Cerebellar nuclear complex (tissue), 1 donor: ENCODE measurements around the gene SHBG.
"Not testable (repeated sequence)": the region's sequence is repeated elsewhere in the genome, so short reads cannot be mapped to it uniquely, and the experiment has no call there.

ENCODE experiments used
- DNase-seq, 2 experiments: peaks; one replicate each; lab custom pipeline; 2025; lab: John Stamatoyannopoulos, UW

The SHBG gene, protein sequence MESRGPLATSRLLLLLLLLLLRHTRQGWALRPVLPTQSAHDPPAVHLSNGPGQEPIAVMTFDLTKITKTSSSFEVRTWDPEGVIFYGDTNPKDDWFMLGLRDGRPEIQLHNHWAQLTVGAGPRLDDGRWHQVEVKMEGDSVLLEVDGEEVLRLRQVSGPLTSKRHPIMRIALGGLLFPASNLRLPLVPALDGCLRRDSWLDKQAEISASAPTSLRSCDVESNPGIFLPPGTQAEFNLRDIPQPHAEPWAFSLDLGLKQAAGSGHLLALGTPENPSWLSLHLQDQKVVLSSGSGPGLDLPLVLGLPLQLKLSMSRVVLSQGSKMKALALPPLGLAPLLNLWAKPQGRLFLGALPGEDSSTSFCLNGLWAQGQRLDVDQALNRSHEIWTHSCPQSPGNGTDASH

DNA sequence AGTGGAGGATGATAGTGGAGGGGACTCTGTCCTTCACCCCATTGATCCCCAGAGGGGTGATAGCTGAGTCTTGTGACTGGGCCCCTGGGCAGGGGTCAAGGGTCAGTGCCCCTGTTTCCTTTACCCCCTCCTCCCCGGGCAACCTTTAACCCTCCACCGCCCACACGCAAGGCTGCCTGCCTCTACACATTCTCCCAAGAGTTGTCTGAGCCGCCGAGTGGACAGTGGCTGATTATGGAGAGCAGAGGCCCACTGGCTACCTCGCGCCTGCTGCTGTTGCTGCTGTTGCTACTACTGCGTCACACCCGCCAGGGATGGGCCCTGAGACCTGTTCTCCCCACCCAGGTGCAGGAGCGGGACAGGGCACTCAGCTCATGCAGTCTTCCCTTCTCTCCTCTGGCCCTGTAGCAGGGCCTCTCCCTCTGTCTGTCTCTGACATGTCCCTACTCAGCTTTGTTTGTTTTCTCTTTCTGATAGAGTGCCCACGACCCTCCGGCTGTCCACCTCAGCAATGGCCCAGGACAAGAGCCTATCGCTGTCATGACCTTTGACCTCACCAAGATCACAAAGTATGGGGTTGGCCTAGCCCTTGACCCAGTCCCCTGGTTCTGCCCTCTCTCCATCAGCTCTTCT lies at the start of gene SHBG:
TSS of gene SHBG (plus strand) at position 197 of the 633 bp plus-strand sequence. CDS start at position 235, 38 bp downstream.
- no peak for DNase-seq

DNA sequence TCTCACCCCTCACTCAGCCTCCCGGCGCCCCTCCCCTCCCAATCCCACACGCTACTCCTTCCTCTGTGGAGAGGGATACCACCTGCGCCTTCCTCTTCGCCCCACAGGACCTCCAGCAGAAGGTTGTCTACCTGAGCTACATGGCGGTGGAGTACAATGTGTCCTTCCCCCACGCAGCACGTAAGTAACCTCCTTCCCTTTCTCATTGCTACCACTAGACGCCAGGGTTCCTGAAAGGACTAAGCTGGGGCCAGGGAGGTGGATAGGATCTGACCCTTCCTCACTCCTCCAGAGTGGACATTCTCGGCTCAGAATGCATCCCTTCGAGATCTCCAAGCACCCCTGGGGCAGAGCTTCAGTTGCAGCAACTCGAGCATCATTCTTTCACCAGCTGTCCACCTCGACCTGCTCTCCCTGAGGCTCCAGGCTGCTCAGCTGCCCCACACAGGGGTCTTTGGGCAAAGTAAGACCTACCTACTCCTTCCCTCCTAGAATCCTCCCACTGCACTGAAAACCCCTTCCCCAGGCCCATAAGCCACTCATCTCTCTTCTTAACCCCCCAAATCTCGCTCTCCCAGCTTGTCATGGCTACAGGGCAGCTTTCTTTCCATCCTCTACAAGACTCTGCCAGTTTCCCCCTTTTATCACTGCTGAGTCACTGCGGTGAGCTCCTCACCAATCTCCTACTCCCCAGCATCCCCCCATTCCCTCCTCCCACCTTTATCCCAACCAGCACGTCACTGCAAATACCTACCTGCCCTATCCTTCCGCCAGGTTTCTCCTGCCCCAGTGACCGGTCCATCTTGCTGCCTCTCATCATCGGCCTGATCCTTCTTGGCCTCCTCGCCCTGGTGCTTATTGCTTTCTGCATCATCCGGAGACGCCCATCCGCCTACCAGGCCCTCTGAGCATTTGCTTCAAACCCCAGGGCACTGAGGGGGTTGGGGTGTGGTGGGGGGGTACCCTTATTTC lies 49.0 kb upstream of the SHBG start:
- DNase-seq, result no peak

DNA sequence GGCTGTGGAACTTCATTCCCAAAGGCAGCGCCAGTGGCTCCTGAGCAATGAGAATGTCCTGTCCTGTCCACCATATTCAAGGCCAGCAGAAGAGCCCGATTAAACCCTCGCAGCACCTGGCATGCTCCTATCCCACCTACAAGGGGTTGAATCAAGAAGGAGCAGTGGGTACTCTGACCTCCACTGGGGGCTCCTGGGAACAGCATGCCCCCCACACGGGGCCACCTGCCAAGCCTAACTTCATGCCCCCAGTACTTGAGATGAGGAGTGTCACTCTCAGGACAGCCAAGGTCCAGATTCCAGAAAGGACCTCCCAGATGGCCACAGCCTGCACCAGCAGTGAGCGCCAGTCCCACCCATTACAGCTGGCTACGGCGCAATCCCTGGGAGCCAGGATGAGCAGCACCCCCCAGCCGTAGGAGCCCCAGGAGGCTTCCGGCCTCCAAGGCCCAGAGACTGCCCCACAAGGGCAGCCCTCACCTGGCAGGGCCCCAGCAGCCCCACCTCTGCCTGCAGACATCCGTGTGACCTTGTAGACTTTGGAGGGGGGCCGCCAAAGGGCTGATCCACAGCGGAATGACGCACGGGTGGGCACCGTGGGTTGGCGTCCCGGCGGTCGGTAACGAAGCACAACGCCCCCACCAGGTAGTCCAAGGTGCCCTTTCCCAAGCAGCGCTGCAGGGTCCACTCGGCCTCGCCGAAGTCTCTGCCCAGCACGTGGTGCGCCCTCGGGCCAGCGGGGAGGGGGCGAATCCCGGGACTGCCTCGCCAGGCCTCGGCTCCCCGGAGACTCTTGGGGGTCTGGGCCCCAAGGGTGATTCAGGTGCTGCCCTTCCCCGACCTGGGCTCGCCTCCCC lies 47.3 kb upstream of the SHBG start:
- no peak for DNase-seq

DNA sequence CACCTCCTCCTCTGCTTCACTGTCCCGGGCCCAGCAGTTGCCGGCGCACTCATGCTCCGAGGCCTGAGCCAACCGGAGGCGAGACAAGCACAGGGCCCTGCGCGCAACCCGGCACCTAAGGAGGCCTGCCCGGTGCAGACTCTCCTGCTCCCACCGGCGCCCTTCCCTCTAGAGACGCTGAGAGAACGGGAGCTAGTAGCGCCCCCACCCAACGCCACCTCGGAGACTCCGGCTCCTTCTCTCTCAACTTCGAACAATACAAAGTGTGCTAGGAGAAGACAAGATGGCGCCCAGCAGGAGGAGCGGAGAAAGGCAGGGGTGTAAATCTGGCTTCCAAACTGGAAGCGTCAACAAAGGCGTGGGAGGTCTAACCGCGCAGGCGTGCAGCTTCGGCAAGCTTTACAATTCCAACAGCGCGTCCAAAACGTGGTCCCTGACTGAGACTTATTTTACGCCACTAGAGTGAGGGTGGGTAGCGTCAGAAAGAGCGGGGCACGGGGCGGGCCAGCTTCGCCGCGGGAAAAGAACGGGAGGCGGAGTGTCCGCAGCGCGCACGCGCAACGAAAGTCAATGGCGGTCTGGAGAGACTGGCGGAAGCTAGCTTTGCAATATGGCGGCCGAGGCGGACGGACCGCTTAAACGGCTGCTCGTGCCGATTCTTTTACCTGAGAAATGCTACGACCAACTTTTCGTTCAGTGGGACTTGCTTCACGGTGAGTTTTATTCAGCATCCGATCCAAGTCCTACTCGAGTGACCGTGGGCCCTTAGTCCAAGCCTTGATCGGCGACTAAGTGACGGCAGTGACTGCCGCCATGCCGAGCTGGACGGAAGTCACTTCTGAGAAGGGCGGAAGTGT lies 46.5 kb upstream of the SHBG start, which contains the start of gene MPDU1:
TSS of gene MPDU1 (plus strand) at position 600 of the 857 bp plus-strand sequence. CDS start at position 611, 11 bp downstream.
- DNase-seq, result peak; percentile 57 to 86

DNA sequence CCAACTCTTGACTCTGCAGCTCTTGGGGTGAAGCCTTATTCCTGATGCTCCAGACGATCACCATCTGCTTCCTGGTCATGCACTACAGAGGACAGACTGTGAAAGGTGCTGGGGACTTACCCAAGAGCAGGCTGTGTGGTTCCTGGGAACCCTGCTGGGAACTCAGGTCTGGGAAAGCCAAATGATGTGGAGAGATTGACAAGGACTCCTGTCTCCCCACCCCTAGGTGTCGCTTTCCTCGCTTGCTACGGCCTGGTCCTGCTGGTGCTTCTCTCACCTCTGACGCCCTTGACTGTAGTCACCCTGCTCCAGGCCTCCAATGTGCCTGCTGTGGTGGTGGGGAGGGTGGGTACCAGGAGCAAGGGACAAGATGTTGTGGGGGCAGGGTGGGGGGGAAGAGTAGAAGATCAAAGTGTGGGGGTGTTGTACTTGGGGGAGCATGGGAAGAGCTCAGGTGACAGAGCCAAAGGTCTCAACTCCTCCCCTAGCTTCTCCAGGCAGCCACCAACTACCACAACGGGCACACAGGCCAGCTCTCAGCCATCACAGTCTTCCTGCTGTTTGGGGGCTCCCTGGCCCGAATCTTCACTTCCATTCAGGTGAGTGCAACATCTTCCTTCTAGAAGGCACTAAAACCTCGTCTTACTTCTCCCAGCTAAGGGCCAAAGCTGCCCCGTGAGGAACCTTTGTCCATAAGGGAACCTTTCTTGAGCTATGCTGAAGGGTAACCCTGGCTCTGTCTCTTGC lies 43.1 kb upstream of the SHBG start:
- DNase-seq, result no peak

DNA sequence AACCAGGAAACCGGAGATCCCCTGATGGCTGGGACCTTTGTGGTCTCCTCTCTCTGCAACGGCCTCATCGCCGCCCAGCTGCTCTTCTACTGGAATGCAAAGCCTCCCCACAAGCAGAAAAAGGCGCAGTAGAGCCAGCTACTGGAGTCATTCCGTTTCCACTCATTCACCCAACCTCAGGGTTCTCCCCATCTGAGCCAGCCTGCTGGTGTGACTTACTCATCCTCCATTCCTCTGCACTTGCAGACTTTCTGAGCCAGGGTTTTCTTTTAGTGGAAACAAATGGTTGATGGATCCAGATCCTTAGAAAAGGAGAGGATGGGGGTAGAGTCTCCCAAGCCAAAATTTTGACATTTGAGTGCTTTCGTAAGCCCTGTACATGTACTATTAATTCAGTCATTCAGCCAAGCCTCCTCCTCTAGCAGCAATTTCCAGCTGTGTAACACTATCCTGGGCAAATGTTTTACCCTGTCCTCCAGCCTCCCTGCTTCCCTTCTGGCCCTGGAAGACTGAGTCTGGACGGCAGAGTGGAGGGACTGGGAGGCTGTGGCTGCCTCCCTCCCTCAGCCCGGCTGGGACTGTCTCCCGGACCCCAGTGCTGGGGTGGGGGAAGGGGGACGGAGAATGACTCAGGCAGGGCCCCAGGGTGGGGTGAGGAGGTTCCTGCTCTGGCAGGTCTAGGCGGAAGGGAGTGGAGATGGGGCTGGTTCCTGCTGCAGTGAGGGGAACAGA lies 42.3 kb upstream of the SHBG start:
- DNase-seq, result no peak

DNA sequence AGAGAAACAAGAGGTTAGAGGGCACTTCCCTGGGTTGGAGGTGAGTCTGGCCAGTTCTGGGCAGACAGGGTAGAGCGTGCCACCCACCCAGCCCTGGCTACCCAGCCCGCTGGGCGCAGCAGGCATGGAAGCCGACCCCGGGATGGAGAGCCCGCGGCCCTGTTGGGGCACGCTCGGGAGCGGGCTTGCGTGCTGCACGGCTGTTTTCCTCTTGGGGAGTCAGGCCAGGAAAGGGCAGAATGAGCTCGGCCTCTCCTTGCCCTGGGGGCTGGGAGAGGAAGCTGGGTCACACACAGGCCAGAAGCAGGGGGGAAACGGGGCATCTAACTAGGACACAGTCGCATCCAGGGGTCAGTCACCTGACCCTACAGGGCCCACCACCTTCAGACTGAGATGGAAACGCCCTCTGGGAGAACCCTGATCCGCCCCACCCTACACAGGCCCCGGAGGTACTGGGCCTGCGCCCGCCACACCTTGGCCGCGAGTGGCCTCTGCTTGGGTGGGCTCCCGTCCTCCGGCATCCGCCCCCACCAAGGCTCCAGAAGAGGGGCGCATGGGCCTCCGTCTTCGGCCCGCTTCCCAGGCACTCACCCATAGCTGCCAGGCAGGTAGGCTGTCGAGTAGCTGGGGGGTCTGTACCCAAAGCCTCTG lies 41.3 kb upstream of the SHBG start:
- DNase-seq, result no peak

DNA sequence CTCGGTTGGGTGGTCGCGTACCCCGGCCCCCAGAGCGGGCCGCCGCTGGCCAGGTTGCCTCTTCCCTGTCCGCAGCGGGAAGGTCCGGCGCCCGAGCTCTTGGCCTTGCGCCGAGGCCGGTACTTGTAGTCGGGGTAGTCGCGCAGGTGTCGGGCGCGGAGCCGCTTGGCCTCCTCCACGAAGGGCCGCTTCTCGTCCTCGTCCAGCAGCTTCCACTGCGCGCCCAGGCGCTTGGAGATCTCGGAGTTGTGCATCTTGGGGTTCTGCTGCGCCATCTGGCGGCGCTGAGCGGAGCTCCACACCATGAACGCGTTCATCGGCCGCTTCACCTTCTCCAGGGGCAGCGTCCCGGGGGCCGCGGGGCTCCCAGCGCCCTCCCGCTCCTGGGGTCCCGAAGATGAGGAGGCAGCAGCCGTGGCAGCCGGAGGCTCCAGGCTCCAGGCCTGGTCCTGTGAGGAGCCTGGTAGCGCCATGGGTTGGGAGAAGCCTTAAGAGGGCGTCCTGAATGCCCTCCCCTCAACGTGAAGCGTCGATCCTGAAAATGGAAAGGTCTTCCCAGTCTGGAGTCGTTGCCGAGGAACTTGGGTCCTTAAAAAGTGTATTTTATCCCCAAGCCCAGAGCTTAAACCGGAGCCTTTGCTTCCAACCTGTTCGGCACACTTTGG lies 40.6 kb upstream of the SHBG start:
- DNase-seq, result peak; percentile 12 to 67

DNA sequence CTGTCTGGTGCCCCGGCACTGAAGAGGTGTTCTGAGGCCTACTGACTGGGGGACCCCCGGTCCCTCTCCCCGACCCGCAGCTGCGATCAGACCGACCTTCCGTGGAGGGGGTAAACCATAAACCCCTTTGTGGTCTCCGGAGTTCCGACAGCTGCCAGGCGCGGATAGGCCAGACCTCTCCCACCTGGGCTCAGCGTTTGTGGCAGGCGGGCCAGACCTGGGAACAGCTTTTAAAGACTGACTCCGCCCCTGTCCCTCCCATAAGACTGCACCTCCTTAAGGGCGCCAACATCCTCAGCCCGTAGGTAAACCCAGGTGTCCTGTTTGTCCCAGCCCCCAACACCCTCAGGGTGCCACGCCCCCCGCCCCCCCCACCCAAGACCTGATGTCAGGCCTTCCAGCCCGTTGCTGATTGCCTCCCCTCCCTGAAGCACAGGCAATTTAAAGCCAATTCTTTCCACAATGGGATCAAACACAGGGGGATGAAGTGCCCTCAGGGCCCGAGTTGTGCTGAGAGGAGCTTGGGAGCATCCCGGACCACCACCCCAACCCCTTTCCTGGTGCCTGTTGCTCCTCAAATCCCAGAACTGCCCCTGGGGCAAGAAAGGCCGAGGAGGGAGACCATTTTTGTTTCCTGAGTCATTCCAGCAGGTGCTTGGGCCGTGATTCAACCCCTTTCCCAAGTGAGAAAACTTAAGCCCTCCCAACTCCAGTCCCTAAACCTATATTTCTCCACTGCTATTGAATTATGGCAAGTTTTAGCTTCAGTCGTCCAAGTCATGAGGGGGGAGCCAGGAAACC lies 39.8 kb upstream of the SHBG start, which contains the start of gene SOX15:
TSS of gene SOX15 (minus strand) at position 204 of the 801 bp plus-strand sequence. CDS start 418 bp downstream, outside the sequence.
- DNase-seq, result no peak

DNA sequence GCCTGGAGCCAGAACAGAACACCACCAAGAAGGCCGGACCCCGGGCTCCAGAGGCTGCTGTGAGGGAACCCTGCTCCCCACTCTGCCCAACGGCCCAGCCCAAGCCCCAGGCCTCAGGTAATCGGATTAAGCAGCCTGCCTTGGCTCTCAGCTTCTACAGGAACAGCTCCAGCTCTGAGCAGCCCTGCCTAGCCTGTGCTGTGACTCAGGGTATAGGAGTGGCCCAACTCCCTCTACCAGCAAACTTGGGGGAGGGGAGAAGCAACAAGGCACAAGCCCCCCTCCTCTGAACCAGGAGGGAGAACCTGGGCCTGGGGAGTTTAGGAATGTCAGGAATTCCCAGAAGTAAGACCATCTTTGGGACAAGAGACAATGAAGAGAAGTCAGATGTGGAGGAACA lies 39.2 kb upstream of the SHBG start:
- DNase-seq, result no peak

DNA sequence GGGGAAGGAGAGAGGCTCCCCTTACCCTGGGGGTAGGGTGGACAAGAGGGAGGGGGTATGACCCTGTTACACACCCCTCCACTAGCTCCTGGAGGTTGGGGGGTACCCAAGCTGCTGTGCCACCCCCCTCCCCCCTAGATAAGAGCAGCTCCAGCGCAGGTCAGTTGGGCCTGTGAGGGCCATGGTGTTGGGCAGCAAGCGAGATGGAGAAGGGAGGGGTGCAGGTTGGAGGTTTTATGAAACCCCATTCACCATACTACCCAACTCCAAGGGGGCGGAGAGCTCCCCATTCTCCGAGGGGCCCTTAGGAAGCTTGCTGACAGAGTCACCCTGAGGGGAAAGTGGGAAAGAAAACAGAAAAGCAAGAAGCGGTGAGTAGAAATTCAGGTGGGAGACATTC lies 38.3 kb upstream of the SHBG start:
- DNase-seq, result no peak

DNA sequence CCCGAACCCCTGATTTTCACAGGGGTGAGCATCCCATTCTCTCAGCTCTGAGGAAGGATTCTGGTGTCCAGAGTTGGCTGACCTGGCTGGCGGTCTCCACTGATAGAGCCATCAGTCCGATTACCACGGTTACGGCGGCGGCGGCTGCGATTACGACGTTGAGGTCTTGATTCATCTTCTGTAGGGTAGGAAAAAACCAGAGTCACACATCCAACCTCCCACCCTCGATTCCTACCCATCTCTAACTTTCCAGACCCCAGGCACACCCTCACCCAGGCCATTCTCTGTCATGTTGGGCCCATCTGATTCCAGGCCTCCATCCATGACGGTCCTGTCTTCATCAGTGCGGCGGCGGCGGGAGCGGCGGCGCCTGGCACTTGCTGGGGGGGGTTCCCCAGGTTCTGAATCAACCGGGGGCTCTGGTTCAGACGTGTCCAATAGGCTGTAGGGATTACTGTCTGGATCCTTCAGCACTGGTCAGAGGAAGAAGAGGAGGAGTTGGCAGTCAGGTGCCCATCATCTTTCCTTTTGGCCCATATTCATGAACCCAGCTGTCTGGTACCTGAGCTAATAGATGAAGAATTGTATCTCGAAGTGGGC lies 37.4 kb upstream of the SHBG start:
- no peak for DNase-seq

DNA sequence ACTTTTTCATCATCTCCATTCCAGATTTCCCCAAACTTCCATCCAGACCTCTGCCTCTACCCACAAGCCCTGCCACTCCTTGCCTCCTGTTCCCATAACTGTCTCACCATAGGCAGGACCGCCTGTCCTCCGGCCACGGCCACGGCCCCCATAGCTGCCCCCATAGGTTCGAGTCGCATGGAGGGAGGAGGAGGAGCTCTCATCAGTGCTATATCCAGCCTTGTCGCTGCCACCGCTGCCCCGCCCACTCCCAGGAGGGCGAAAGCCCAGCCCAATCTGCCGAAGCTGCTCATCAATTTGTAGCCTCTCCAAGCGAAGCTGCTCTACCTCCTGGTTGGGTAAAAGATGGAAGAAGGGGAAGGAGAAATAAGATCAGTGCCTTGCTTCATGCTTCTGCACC lies 36.6 kb upstream of the SHBG start:
- DNase-seq, result no peak

DNA sequence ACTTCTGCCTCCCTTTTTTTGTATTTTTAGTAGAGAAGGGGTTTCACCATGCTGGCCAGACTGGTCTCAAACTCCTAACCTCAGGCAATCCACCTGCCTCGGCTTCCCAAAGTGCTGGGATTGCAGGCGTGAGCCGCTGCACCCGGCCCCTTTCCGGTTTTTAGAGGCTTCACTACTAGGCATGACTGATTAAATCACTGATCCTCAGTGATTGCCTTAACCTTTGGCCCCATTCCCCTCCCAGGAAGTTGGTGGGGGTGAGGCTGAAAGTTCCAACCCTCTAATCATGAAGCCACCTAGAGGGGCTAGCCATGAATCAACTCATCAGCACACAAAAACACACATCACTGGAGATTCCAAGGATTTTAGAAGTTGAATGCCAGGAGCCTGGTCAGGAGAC lies 32.4 kb upstream of the SHBG start:
- DNase-seq, result not testable (repeated sequence)

DNA sequence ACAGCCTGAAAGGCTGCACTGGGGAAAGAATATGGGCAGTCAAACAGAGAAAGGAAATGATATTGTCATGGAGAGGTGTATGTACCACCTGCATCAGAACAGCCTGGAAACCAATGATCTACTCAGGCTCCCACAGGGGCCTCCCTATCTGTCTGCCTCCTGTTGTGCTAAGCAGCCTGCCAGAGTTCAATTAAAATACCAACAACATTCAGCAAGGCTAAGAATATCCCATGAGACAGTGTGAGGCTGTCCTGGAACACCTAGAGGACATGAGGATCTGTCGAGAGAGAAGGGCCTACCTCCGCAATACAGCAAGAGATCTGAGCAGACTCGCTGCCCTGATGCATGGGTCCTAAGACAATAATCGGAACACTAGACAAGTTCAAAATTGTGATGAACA lies 23.7 kb upstream of the SHBG start:
- DNase-seq, result no peak

DNA sequence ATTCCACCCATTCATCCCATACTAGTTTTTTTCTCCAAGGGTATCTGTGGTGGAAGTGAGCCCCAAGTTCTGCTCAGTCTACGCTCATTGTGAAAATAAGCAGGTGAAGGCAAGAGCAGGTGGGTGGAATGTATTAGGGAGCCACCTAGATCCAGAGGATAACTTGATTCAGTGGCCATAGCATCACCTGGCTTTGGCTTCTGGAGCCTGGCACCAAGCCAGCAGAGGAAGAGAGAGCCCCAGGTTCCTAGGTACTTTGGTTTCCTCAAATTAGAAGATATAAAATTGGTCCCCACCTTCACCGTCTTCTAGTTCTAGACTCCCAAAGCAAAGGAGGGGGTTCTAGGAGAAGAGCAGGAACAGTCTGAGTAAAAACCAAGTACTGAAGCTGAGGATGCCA lies 19.3 kb upstream of the SHBG start:
- no peak for DNase-seq
